HUES64 (cell line): ENCODE results near the gene ATP9A.
"Not testable (repeated sequence)": the region's sequence is repeated elsewhere in the genome, so short reads cannot be mapped to it uniquely, and the experiment has no call there.

Experiments used
- H3K27ac ChIP-seq: 2 replicates; pipeline ENCODE4 v1.7.0; 2013; ENCODE audit warnings: low read depth, low read length, inconsistent platforms
- H3K27me3 ChIP-seq: 2 replicates; pipeline ENCODE4 v1.6.1; 2013; ENCODE audit warnings: mild to moderate bottlenecking, low read length; ENCODE audit not compliant: insufficient read depth
- H3K36me3 ChIP-seq: 2 replicates; pipeline ENCODE4 v1.6.1; 2013; ENCODE audit warnings: mild to moderate bottlenecking, low read length; ENCODE audit not compliant: insufficient read depth
- H3K4me1 ChIP-seq: 2 replicates; pipeline ENCODE4 v1.6.1; 2013; ENCODE audit warnings: mild to moderate bottlenecking, low read length, moderate library complexity; ENCODE audit not compliant: insufficient read depth
- H3K4me3 ChIP-seq: 2 replicates; pipeline ENCODE4 v1.5.1; 2013; ENCODE audit warnings: mild to moderate bottlenecking, low read length, moderate library complexity
- H3K9ac ChIP-seq: 2 replicates; pipeline ENCODE4 v1.6.1; 2013; ENCODE audit warnings: mild to moderate bottlenecking, low read depth, low read length
- H3K9me3 ChIP-seq: 2 replicates; pipeline ENCODE4 v1.6.1; 2013; ENCODE audit warnings: low read depth, low read length; ENCODE audit not compliant: insufficient read depth
- WGBS: fragments of 150-250, 120-280 bp; methylation state at CpG from one replicate; pipeline ENCODE4 v1.1.7; 2013; ENCODE audit warnings: missing lambda C conversion rate; 5-methylcytosine and 5-hydroxymethylcytosine counted together

ATP9A gene

DNA sequence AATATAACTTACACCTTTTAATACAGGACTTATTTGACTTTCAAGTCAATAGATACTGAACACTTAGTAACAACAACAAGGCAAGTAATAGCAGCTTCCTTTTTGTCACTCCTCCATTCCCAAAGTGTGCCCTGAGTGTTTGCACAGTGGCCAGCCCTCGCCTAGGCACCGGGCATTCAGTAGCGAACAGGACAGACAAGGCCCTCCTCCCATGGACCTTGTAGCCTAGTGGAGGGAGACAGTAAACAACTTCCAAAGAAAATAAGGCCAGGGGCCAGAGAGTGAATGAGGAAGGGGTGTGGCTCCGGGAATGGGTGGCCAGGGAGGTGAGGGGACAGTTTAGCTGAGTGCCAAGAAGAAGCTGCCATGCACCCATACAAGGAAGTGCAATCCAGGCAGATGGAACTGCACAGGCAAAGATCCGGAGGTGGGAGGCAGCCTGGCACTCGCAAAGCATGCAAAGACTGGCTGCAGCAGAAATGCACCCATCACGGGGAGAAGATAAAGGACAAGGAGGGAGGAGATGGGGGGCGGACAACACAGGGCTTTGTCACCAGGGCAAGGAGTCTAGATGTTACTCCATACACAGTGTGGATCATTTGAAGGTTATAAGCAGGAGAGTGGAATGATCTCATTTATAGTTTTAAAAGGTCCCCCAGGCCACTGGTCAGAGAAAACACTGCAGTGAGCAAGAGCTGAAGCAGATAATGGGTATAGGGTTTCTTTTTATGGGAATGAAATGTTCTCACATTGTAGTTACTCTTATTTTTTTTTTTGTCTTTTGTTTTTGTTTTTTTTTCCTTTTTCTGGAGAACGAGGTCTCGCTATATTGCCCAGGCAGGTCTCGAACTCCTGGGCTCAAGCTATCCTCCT is 32.2 kb downstream of the ATP9A start:
- H3K9ac ChIP-seq = no peak overlapping the region
- no peak overlapping the region for H3K4me3 ChIP-seq
- H3K27ac ChIP-seq = no peak overlapping the region
- H3K9me3 ChIP-seq = no peaks in the 10 kb centered on the region
- no peaks in the 10 kb centered on the region for H3K27me3 ChIP-seq
- no peaks in the 10 kb centered on the region for H3K36me3 ChIP-seq
- H3K4me1 ChIP-seq = no peaks in the 10 kb centered on the region
- WGBS = 93% methylated on average over 11 of the region's 11 CpGs

DNA sequence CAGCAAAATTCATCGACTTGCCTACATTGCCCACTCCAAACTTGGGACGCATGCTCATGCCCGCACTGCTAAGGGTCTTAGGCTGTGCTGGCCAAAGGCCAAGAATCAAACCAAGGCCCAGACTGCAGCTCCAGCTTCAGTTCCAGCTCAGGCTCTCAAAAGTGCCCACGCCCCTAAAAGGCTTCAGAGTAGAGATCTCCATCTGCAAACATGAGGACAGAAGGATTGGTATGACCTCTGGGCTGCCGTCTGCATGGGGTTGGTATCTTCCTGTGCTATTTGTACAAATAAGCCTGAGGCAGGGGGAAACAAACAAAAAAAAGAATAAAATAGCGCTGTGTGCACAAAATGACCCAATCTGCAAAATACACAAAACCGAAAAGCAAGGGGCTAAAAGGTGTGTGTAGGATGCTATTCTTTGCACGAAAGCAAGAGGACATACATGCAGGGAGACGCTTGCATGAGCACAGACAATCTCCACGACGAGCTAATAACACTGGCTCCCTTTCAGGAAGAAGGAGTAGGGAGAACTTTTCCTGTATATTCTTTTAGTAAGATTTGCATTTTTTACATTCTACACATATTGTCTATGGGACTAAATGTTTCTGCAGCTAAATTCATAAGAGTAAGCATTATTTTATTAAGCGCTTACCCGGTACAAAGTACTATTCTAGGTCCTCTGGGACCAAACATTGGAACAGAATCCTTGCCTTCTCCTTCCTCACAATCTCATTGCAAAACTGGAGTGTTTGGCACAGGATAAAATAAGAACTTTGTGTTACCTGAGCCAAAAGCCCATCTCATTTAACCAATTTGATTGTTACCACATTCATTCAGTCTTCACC is 33.1 kb downstream of the ATP9A start:
- Histone ChIP-seq H3K9me3 (no peaks in the 10 kb centered on the region), H3K4me1 (no peaks in the 10 kb centered on the region), H3K27me3 (no peaks in the 10 kb centered on the region), H3K27ac (no peak overlapping the region), H3K9ac (no peak overlapping the region), H3K36me3 (no peaks in the 10 kb centered on the region), H3K4me3 (no peak overlapping the region)
- 78% methylated on average over 13 of the region's 13 CpGs for WGBS

DNA sequence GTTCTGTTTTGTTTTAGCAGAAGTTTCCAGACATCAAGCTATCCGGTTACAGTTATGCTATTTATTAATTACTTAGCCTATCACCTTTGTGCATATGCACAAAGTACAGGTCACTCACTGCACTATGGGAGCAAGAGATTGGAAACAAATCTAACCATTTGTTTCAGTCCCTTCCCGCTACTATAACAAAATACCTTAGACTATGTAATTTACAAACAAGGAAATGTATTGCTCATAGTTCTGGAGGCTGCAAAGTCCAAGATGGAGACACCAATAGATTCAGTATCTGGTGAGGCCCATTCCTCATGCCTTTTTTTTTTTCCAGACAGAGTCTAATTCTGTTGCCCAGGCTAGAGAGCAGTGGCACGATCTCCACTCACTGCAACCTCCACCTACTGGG is 35.1 kb downstream of the ATP9A start:
- H3K4me1 ChIP-seq = no peaks in the 10 kb centered on the region
- no peaks in the 10 kb centered on the region for H3K27me3 ChIP-seq
- WGBS = 97% methylated on average over 3 of the region's 3 CpGs
- no peaks in the 10 kb centered on the region for H3K36me3 ChIP-seq
- H3K9ac ChIP-seq = no peak overlapping the region
- no peak overlapping the region for H3K4me3 ChIP-seq
- no peak overlapping the region for H3K27ac ChIP-seq
- no peaks in the 10 kb centered on the region for H3K9me3 ChIP-seq

DNA sequence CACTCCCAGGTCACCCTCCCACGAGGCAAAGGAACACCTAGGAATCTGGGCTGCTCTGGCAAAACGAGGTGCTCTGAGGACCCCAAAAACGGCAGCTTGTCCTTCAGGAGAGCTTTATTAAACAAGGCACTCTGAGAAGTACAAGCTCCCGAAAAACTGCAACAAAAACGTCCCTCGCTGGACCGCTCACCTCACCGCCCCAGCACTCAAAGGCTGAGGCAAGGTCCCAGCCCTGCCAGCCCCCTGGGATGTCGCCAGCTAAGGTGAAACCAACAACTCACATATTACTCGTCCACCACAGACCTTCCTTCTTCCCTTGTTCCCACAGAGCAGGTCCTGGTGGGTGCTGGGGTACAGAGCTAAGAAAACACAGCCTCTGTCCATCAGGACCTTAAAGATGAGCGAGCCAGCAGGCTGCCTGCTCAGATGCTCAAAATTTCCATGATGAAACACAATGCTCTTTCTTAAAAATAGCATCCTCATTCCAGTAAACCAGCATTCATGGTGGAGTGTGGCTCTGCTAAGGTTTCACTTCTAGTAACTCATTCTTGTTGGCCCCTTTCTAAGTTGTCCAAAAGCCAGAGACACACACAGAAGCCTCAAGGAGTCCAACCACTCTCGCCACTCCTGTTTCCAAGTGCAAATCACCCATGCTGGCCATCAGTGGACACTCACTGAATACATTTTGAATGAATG is 35.9 kb downstream of the ATP9A start:
- no peaks in the 10 kb centered on the region for H3K27me3 ChIP-seq
- no peak overlapping the region for H3K4me3 ChIP-seq
- no peaks in the 10 kb centered on the region for H3K36me3 ChIP-seq
- H3K4me1 ChIP-seq = no peaks in the 10 kb centered on the region
- WGBS = 90% methylated on average over 12 of the region's 12 CpGs
- H3K9ac ChIP-seq = no peak overlapping the region
- H3K9me3 ChIP-seq = no peaks in the 10 kb centered on the region
- no peak overlapping the region for H3K27ac ChIP-seq

DNA sequence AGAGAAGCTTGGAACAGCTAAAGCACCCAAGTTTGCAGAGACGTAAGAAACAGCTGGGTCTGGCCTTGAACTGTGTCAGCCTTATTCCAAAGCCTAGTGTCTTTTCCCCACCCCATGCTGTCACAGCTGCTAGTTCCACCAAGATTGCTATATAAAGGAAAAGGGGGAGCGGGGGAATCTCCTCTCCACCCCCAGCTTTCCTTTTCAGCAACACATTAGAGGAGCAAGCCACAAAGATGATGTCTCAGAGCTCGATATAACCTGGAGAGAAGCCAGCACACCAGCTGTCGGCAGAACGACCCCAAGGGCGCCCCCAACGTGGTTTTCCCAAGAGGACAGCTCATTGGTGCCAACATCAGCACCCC is 36.5 kb downstream of the ATP9A start:
- Histone ChIP-seq H3K4me1 (no peaks in the 10 kb centered on the region), H3K27me3 (no peaks in the 10 kb centered on the region), H3K27ac (no peak overlapping the region), H3K4me3 (no peak overlapping the region), H3K36me3 (no peaks in the 10 kb centered on the region), H3K9ac (no peak overlapping the region), H3K9me3 (no peaks in the 10 kb centered on the region)
- 82% methylated on average over 6 of the region's 7 CpGs for WGBS

DNA sequence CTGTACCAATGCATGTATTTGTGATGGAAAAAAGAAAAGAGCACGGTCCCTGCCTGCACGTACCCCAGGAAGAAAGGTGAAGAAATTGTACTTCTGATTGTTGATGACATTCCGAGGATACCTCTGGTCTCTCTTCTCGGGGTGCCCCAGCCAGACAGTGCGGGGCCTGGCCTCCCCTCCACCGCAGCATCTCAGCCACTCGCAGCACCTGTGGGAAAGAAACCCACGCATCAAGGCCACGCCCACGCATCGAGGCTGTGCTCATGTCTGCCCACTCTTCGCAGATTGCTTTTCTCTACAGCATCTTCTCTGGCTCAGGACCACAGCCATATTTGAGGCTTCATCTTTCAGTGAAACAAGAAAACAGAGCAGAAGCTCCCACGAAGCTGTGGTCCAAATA is 38.4 kb downstream of the ATP9A start:
- Histone ChIP-seq H3K4me3 (no peak overlapping the region), H3K9me3 (no peaks in the 10 kb centered on the region), H3K27me3 (no peaks in the 10 kb centered on the region), H3K4me1 (no peaks in the 10 kb centered on the region), H3K9ac (no peak overlapping the region), H3K27ac (no peak overlapping the region), H3K36me3 (no peaks in the 10 kb centered on the region)
- WGBS = 93% methylated on average over 13 of the region's 13 CpGs

DNA sequence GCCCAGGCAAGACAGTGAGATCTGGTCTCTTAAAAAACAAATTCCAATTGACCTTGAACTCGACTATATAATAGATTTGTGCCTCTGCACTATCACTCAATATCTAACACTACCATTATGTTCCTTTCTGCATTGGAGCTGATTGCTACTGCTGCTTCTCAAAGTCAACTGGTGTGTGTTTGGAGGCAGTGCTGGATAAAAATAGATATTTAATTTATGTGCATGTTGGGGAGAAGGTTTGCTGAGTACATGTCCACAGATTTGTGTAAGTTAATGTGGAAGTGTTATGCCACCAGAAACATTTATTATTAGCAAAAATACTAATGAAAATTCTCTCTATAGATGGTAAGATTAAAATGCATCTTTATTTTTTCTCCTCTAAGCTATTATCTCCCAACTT is 39.5 kb downstream of the ATP9A start:
- WGBS = 93% methylated on average over 1 of the region's 1 CpG
- H3K4me3 ChIP-seq = no peak overlapping the region
- no peaks in the 10 kb centered on the region for H3K9me3 ChIP-seq
- no peaks in the 10 kb centered on the region for H3K36me3 ChIP-seq
- H3K27ac ChIP-seq = no peak overlapping the region
- no peak overlapping the region for H3K9ac ChIP-seq
- no peaks in the 10 kb centered on the region for H3K27me3 ChIP-seq
- H3K4me1 ChIP-seq = no peaks in the 10 kb centered on the region

DNA sequence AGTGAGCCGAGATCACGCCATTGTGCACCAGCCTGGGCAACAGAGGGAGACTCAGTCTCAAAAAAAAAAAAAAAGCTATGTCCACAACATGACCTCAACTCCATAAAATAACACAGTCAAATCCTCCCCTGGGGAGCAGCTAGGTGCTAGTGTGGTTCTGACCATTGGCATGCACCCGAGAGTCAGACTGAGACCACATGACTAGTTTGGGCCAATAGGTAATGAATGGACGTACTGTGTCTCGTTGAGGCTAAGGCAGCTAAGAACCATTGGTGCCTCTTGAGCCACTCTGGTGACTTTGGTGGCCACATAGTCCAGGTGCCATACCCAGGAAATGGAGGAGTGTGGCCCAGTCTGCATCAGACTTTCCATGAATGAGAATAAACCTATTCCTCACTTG is 40.3 kb downstream of the ATP9A start:
- H3K36me3 ChIP-seq = no peaks in the 10 kb centered on the region
- H3K9me3 ChIP-seq = no peaks in the 10 kb centered on the region
- no peaks in the 10 kb centered on the region for H3K4me1 ChIP-seq
- no peak overlapping the region for H3K4me3 ChIP-seq
- no peak overlapping the region for H3K9ac ChIP-seq
- no peaks in the 10 kb centered on the region for H3K27me3 ChIP-seq
- no peak overlapping the region for H3K27ac ChIP-seq
- WGBS = 93% methylated on average over 5 of the region's 5 CpGs

DNA sequence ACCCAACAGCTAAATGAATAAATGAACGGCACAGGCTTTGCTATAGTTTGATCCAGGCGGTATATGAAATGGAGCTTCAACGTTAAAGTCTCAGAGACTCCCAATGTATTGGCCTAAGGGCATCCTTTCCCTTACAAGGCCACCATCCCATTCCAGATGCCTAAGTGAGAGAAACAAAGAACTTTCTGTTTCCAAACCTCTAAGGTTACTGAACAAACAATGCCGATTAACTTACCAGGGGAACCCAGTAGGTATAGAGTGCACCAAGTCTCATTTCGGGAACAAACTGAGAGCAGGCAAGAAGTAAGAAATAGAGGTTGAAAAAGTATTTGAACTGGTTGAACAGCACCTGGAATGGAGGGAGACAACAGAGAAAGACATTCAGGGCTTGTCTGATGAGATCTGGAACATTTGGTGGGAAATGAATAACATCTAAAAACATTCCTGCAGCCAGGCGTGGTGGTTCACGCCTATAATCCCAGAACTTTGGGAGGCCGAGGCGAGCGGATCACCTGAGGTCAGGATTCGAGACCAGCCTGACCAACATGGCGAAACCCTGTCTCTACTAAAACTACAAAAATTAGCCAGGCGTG is 42.5 kb downstream of the ATP9A start:
- WGBS = 94% methylated on average over 13 of the region's 13 CpGs
- Histone ChIP-seq H3K4me3 (no peak overlapping the region), H3K9ac (no peak overlapping the region), H3K27ac (no peak overlapping the region), H3K27me3 (no peaks in the 10 kb centered on the region), H3K36me3 (no peaks in the 10 kb centered on the region), H3K4me1 (no peaks in the 10 kb centered on the region), H3K9me3 (no peaks in the 10 kb centered on the region)

DNA sequence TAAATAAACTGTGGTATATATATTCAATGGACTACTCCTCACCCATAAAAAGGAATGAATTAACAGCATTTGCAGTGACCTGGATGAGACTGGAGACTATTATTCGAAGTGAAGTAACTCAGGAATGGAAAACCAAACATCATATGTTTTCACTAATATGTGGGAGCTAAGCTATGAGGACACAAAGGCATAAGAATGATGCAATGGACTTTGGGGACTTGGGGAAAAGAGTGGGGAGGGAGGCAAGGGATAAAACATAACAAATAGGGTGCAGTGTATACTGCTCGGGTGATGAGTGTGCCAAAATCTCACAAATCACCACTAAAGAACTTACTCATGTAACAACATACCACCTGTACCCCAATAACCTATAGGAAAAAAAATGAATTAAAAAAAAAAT is 45.2 kb downstream of the ATP9A start:
- not testable (repeated sequence) for H3K36me3 ChIP-seq, H3K4me3 ChIP-seq, H3K27me3 ChIP-seq, H3K9me3 ChIP-seq, H3K27ac ChIP-seq, H3K4me1 ChIP-seq, H3K9ac ChIP-seq
- 100% methylated on average over 1 of the region's 2 CpGs for WGBS

DNA sequence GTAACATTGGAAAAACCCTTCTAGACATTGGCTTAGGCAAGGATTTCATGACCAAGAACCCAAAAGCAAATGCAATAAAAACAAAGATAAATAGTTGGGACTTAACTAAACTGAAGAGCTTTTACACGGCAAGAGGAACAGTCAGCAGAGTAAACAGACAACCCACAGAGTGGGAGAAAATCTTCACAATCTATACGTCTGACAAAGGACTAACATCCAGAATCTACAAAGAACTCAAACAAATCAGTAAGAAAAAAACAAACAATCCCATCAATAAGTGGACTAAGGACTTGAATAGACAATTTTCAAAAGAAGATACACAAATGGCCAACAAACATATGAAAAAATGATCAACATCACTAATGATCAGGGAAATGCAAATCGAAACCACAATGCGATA is 45.9 kb downstream of the ATP9A start:
- not testable (repeated sequence) for H3K9me3 ChIP-seq, H3K4me3 ChIP-seq, H3K36me3 ChIP-seq, H3K4me1 ChIP-seq, H3K27me3 ChIP-seq, H3K9ac ChIP-seq, H3K27ac ChIP-seq
- WGBS = 89% methylated on average over 4 of the region's 4 CpGs
